Renal pelvis (tissue), 4 donors: ENCODE measurements around the gene ARPC1B. TPM values are rescaled to one million over a fixed set of nuclear protein-coding genes. Genes with fewer than 3 reads are reported as not detected.
A peak's percentile ranks its signal among the peaks of the same experiment; 100 is the strongest.
"Not testable (repeated sequence)": the region's sequence is repeated elsewhere in the genome, so short reads cannot be mapped to it uniquely, and the experiment has no call there.

ENCODE experiments used
- DNase-seq: peaks from one replicate; pipeline ENCODE4 v3.0.0-alpha.2; 2013
- polyA plus RNA-seq, 3 donors: library from polyadenylated mRNA; unstranded; fragments of 120-200 nt; gene quantifications; one replicate each; pipeline ENCODE4 v1.2.1, GENCODE V29; 2013; ENCODE audit not compliant: insufficient read length in 3 of 3

ARPC1B gene
- polyA plus RNA-seq, 3 donors: 35.9 to 44.2 (median 38.4) TPM

DNA sequence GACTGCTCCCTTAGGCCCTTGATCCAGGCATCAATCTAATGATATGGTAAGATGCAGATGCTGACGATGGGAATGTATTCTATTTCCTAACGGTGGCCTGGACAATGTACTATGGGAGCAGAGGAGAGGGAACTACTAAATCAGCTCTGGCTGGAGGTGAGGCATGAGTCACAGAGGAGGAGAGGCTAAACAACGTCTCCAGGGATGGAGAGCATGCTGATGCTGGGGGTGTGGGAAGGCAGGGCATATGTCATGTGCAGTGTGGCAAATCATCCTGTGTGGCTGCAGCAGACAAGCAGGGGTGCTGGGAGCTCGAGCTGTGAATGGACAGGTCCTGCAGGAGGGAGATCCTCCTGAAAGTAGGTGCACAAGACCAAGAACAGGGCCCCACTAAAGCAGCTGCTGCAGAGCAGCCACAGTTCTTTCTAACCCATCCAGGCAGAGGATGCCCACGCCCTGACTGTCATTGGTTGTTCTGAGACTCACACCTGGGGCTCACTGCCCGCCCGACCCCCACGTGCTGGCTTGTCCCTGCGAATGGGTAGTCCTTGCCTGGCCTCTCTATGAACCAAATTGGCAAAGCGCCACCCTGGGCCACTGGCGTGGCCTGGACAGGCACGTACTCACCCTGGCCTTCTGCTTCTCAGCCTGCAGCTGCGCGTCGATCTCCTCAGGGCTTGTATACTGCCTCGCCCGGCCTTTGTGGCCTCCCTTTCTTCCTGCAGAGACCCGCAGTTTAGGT is 29.9 kb downstream of the ARPC1B start:
- no peak for DNase-seq

- DNase-seq: no peak
Measured at GRCh38 chr7:99404977-99405320, 30.4 kb downstream of the ARPC1B start.

DNA sequence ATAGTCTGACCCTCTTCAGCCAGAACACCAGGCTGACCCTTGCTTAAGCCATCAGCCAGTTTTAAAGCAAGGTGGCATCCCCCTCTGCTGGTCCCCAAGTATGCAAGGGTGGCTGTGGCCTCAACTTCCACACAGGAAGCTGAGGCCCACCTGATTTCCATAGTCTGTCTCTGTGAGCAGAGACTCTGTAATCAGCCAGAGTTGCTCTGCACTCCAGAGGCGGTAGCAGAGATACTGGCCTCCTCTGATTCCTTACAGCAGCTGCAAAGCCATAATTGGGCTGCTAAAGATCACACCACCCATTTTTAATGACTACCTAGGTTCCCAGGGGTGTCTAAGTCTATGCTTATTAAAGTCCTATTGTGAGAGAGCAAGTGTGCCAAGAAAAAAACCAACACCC is 32.0 kb downstream of the ARPC1B start:
- DNase-seq: no peak

DNA sequence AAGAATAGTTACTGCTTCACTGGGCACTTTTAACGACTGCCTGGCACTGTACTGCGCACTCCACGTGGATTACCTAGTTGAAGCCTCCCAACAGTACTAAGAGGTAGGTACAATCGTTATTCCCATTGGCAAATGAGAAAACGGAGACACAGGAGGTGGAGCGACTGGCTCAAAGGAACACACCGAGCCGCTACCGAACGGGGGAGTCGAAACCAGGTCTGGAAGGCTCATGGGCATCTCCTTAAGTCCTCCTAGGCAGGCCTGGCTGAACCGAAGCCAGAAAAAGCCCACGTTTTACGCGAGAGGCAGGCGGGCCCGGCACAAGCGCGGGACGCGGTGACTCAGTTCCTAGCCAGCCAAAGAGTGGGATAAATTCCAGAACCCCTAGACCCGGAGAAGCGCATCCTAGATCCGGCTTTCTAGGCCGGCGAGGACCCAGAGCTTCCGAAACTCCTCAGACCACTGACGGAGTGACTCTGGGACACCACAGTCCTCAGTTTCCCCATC is 33.4 kb downstream of the ARPC1B start:
- DNase-seq: no peak

DNA sequence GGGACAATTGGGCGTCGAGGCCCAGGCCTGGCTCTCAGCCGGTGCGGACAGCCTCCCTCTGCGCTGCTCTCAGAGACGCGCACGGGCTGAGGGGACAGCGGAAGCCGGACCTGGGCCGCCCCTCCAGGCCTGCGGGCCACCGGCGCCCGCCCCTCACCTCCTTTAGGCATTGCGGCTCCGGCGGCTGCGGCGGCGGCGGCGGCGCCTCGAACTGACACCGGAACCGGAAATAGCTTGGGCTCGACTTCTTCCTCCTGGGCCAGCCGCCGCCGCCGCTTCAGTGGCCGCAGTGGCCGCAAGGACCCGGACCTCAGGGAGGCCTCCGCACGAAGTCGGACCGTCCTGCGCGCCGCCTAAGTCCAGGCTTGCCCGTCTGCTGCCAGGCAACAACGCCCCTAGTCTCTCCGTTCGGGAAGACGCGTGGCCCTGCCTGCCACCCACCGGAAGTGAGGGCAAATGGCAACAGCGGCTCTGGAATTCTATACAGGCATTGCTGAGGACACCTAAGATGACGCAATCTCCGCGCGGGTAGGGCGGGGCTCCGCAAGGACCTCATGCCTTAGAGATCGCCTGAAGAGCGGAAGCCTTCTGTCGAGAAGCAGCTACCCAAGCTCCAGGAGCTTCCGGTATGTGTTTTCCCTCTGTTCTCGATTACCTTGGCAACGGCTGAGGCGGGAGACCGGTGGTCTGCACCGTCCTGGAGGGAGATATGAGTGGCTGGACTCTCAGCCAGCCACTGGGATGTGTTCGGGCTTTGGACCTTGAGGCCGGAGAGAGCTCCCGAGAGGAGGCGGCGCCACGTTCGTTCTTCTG is 34.1 kb downstream of the ARPC1B start, which contains the start of the genes BUD31 and PDAP1:
Gene BUD31, plus strand, starts transcription at position 591 of the 813 bp plus-strand sequence. CDS start 2,124 bp downstream, outside the sequence.
Gene PDAP1, minus strand, starts transcription at position 219 of the 813 bp plus-strand sequence. Its CDS starts 49 bp downstream, at position 170.
- peak; percentile 95 for DNase-seq

GRCh38 chr7:99409192-99409572 is 34.7 kb downstream of the ARPC1B start:
- DNase-seq: no peak

GRCh38 chr7:99409806-99410205 is 35.3 kb downstream of the ARPC1B start:
- DNase-seq: no peak

- no peak for DNase-seq
Measured at GRCh38 chr7:99410635-99411034, 36.1 kb downstream of the ARPC1B start.

DNA sequence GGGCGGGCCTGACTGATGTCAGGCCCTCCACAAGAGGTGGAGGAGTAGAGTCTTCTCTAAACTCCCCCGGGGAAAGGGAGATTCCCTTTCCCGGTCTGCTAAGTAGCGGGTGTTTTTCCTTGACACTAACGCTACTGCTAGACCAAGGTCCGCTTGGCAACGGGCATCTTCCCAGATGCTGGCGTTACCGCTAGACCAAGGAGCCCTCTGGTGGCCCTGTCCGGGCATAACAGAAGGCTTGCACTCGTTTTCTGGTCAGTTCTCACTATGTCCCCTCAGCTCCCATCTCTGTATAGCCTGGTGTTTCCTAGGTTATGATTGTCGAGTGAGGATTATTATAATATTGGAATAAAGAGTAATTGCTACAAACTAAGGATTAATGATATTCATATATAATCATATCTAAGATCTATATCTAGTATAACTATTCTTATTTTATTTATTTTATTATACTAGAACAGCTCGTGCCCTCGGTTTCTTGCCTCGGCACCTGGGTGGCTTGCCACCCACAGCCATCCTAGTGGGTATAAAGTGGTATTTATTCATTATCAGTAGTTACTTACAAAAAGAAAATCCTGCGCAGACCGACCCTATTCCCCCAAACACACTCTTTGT is 41.1 kb downstream of the ARPC1B start:
- not testable (repeated sequence) for DNase-seq

- DNase-seq: no peak
Measured at GRCh38 chr7:99418260-99418659, 43.7 kb downstream of the ARPC1B start.

DNA sequence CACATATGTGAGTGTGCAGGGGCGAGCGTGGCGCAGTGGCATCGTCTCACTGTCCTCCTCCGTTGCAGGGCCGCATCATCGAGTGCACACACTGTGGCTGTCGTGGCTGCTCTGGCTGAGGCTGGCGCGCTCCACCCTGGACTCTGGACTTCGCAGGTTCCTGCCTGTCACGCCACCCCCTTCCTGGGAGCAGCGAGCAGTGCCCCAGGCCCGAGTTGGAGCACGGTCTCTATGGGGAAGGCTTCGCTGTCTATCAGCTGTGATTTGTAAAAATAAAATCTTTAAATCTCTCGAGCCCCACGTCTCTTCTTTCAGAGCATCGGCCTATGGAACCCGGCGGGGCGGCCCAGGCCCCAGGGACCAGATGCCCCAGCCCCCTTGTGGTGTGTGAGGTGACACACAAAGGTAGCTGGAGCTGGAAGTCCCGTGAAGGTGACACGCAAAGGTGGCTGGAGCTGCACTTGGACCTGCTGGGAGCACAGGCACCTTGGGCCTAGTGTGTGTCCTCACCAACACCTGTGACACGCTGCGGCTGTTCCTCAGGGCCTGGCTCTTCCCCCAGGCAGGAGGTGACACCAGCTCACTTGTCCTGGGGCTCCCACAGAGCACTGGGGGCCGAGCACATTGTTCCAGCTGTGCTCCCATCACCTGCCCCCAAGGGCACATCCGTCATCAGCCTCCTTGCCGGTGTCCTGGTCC is 44.9 kb downstream of the ARPC1B start:
- DNase-seq: no peak

GRCh38 chr7:99420213-99420612 is 45.7 kb downstream of the ARPC1B start:
- DNase-seq: no peak

DNA sequence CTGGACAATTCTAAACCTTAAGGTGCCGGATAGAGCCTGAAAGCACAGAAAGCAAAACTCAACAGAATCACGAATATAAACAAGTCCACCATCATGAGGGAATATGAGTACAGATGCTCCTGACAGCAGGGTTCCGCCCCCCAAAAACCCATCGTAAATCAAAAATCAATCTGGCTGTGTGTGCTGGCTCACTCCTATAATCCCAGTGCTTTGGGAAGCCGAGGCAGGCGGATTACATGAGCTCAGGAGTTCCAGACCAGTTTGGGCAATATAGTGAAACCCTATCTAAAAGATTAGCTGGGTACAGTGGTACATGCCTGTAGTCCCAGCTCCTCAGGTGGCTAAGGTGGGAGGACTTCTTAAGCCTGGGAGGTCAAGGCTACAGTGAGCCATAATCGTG is 46.5 kb downstream of the ARPC1B start:
- no peak for DNase-seq

DNA sequence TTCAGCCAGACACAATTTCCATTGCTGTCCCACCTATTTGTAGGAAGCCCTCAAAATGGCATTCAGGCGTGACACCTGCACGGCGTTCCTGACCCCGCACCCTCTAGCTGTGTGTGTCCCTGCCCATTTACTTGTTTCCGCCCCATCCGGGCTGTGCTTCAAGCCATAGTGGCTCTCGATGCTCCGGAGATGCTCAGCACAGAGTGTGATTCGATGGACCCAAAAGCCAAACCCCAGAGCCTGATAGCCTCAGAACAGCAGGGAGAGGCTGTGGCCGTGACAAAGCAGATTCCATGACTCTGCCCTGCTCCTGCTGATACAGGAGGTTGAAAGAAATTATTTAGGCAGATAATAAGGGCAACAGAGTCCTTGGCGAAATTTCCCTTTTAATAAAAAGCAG is 47.7 kb downstream of the ARPC1B start:
- DNase-seq: no peak

GRCh38 chr7:99422625-99423024 is 48.1 kb downstream of the ARPC1B start:
- no peak for DNase-seq

- no peak for DNase-seq
Measured at GRCh38 chr7:99424932-99425730, 50.6 kb downstream of the ARPC1B start.

DNA sequence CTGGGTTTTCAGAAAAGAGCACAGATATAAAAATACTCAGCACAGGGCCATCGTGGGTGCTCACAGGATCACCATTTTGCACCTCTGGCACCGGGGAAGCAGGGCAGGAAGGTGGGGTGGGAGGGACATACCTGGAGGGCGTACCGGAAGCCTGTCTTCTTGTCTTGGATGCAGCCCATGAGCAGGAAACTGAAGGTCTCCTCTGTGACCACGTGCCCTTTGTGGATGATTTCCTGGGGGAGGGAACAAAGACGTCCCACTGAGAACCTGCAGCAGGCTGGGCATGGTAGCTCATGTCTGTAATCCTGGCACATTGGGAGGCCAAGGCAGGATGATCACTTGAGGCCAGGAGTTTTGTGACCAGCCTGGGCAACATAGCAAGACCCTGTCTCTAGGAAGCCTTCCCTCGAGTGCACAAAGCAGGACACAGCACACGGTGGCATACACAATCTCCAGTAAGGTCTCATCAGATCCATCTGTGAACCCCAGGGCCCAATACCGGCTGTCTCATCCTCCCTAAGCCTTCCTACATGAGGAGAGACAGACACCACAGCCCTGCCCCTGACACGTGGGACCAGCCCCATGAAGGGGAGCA is 54.5 kb downstream of the ARPC1B start:
- DNase-seq: no peak

DNA sequence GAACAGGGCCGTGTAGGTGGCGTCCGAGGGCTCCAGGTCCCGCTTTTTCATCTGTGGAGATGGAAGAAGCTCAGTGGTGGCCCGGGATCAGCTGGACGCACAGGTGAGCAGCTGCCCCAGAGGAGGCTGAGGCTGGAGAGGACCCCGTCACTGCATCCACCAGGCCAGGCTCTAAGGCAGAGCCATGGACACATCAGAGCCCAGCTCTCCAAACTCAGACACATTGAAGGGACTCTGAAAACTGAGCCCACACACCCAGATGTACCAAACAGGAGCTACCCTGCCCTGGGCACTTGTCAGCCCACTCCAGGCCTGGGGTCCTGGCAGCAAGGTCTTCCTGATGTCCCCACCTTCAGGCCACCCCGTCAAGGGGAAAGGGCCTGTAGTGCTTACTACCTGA is 55.2 kb downstream of the ARPC1B start:
- no peak for DNase-seq

DNA sequence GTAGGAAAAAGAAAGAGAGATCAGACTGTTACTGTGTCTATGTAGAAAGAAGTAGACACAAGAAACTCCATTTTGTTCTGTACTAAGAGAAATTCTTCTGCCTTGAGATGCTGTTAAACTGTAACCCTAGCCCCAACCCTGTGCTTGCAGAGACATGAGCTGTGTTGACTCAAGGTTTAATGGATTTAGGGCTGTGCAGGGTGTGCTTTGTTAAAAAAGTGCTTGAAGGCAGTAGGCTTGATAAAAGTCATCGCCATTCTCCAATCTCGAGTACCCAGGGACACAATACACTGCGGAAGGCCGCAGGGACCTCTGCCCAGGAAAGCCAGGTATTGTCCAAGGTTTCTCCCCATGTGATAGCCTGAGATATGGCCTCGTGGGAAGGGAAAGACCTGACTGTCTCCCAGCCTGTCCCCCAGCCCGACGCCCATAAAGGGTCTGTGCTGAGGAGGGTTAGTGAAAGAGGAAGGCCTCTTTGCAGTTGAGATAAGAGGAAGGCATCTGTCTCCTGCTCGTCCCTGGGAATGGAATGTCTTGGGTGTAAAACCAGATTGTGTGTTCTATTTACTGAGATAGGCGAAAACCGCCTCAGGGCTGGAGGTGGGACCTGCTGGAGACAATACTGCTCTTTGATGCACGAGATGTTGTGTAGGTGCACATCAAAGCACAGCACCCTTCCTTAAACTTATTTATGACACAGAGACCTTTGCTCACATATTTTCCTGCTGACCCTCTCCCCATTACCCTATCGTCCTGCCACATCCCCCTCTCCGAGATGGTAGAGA is 57.4 kb downstream of the ARPC1B start:
- DNase-seq: not testable (repeated sequence)

- no peak for DNase-seq
Measured at GRCh38 chr7:99433158-99433557, 58.6 kb downstream of the ARPC1B start.
